ENCODE data around the gene TTC23L.

Gene TTC23L

GRCh38 chr5:34924462-34924765 lies 85.5 kb downstream of the TTC23L start:
- TF ChIP-seq FOXP2 (optimal IDR thresholded peaks at IDR 0.05; ENCODE audit: control extremely low read depth, extremely low read length, insufficient read depth) (no peak), EZH2 (IDR thresholded peaks at IDR 0.05) (no peak), POLR2AphosphoS5 (IDR thresholded peaks at IDR 0.05; ENCODE audit: borderline replicate concordance, low read depth, low read length) (no peak)
- DNase-seq (ENCODE audit: low read depth, low spot score) = no peak
- Histone ChIP-seq H3K9ac (ENCODE audit: insufficient read length) (no peak overlapping the region), H3K36me3 (ENCODE audit: insufficient read depth, low read length) (peaks cover 79% of the 10 kb centered on the region), H3K9me3 (ENCODE audit: low read depth, low read length) (no peaks in the 10 kb centered on the region), H3K27ac (no peak overlapping the region), H3K4me3 (no peak overlapping the region)

GRCh38 chr5:34926318-34926888 lies 87.4 kb downstream of the TTC23L start:
- peaks cover 59% of the 10 kb centered on the region for H3K36me3 ChIP-seq (ENCODE audit: insufficient read depth, low read length)
- TF ChIP-seq EZH2 (IDR thresholded peaks at IDR 0.05) = no peak
- no peak for TF ChIP-seq POLR2AphosphoS5 (IDR thresholded peaks at IDR 0.05; ENCODE audit: borderline replicate concordance, low read depth, low read length)
- TF ChIP-seq FOXP2 (optimal IDR thresholded peaks at IDR 0.05; ENCODE audit: control extremely low read depth, extremely low read length, insufficient read depth) = no peak
- no peaks in the 10 kb centered on the region for H3K9me3 ChIP-seq (ENCODE audit: low read depth, low read length)
- H3K27ac ChIP-seq = 0 out of 2 replicates have a peak overlapping the region, but pooled peaks have one; percentile 38
- no peak overlapping the region for H3K4me3 ChIP-seq
- DNase-seq (ENCODE audit: low read depth, low spot score) = no peak
- H3K9ac ChIP-seq (ENCODE audit: insufficient read length) = no peak overlapping the region

GRCh38 chr5:34927785-34928184 lies 88.8 kb downstream of the TTC23L start:
- H3K27ac ChIP-seq = peak overlapping the region; percentile 42; the same call in 1 of the 2 replicates
- H3K9me3 ChIP-seq (ENCODE audit: low read depth, low read length) = no peaks in the 10 kb centered on the region
- no peak for DNase-seq (ENCODE audit: low read depth, low spot score)
- H3K4me3 ChIP-seq = no peak overlapping the region
- no peak for TF ChIP-seq POLR2AphosphoS5 (IDR thresholded peaks at IDR 0.05; ENCODE audit: borderline replicate concordance, low read depth, low read length)
- TF ChIP-seq FOXP2 (optimal IDR thresholded peaks at IDR 0.05; ENCODE audit: control extremely low read depth, extremely low read length, insufficient read depth) = no peak
- no peak for TF ChIP-seq EZH2 (IDR thresholded peaks at IDR 0.05)
- peaks cover 45% of the 10 kb centered on the region for H3K36me3 ChIP-seq (ENCODE audit: insufficient read depth, low read length)
- no peak overlapping the region for H3K9ac ChIP-seq (ENCODE audit: insufficient read length)

GRCh38 chr5:34928267-34928666 lies 89.3 kb downstream of the TTC23L start:
- TF ChIP-seq EZH2 (IDR thresholded peaks at IDR 0.05) = no peak
- TF ChIP-seq POLR2AphosphoS5 (IDR thresholded peaks at IDR 0.05; ENCODE audit: borderline replicate concordance, low read depth, low read length) = no peak
- no peak for TF ChIP-seq FOXP2 (optimal IDR thresholded peaks at IDR 0.05; ENCODE audit: control extremely low read depth, extremely low read length, insufficient read depth)
- Histone ChIP-seq H3K36me3 (ENCODE audit: insufficient read depth, low read length) (peaks cover 41% of the 10 kb centered on the region), H3K4me3 (no peak overlapping the region), H3K27ac (peak overlapping the region; percentile 56; the same call in 1 of the 2 replicates), H3K9me3 (ENCODE audit: low read depth, low read length) (no peaks in the 10 kb centered on the region), H3K9ac (ENCODE audit: insufficient read length) (no peak overlapping the region)
- DNase-seq (ENCODE audit: low read depth, low spot score) = no peak

GRCh38 chr5:34929134-34929719 lies 90.3 kb downstream of the TTC23L start, which contains the start of gene DNAJC21:
DNAJC21 (plus strand) TSS chr5:34929559; CDS start chr5:34929820, 261 bp downstream.
- H3K9ac ChIP-seq (ENCODE audit: insufficient read length) = peak within 1 kb of the TSS; percentile 73
- DNase-seq (ENCODE audit: low read depth, low spot score) = peak; percentile 40
- peak within 1 kb of the TSS; percentile 56; the same call in 1 of the 2 replicates for H3K27ac ChIP-seq
- TF ChIP-seq POLR2AphosphoS5 (IDR thresholded peaks at IDR 0.05; ENCODE audit: borderline replicate concordance, low read depth, low read length) = peak; percentile 49; the same call in 1 of the 2 replicates
- TF ChIP-seq EZH2 (IDR thresholded peaks at IDR 0.05) = no peak
- no peak for TF ChIP-seq FOXP2 (optimal IDR thresholded peaks at IDR 0.05; ENCODE audit: control extremely low read depth, extremely low read length, insufficient read depth)
- H3K4me3 ChIP-seq = peak within 1 kb of the TSS; percentile 77
- no peaks in the 10 kb centered on the region for H3K9me3 ChIP-seq (ENCODE audit: low read depth, low read length)
- peaks cover 31% of the 10 kb centered on the region for H3K36me3 ChIP-seq (ENCODE audit: insufficient read depth, low read length)

GRCh38 chr5:34929720-34930461 lies 90.9 kb downstream of the TTC23L start:
- DNase-seq (ENCODE audit: low read depth, low spot score) = no peak
- peak overlapping the region; percentile 73 for H3K9ac ChIP-seq (ENCODE audit: insufficient read length)
- no peaks in the 10 kb centered on the region for H3K9me3 ChIP-seq (ENCODE audit: low read depth, low read length)
- H3K4me3 ChIP-seq = peak overlapping the region; percentile 77
- no peak for TF ChIP-seq FOXP2 (optimal IDR thresholded peaks at IDR 0.05; ENCODE audit: control extremely low read depth, extremely low read length, insufficient read depth)
- no peak for TF ChIP-seq EZH2 (IDR thresholded peaks at IDR 0.05)
- no peak for TF ChIP-seq POLR2AphosphoS5 (IDR thresholded peaks at IDR 0.05; ENCODE audit: borderline replicate concordance, low read depth, low read length)
- H3K27ac ChIP-seq = no peak overlapping the region
- peaks cover 24% of the 10 kb centered on the region for H3K36me3 ChIP-seq (ENCODE audit: insufficient read depth, low read length)

- Histone ChIP-seq H3K36me3 (ENCODE audit: insufficient read depth, low read length) (peaks cover 19% of the 10 kb centered on the region), H3K9ac (ENCODE audit: insufficient read length) (peak overlapping the region; percentile 73), H3K4me3 (peak overlapping the region; percentile 77), H3K9me3 (ENCODE audit: low read depth, low read length) (no peaks in the 10 kb centered on the region), H3K27ac (no peak overlapping the region)
- no peak for TF ChIP-seq EZH2 (IDR thresholded peaks at IDR 0.05)
- TF ChIP-seq FOXP2 (optimal IDR thresholded peaks at IDR 0.05; ENCODE audit: control extremely low read depth, extremely low read length, insufficient read depth) = no peak
- TF ChIP-seq POLR2AphosphoS5 (IDR thresholded peaks at IDR 0.05; ENCODE audit: borderline replicate concordance, low read depth, low read length) = no peak
- no peak for DNase-seq (ENCODE audit: low read depth, low spot score)
These were observed 91.5 kb downstream of the TTC23L start for GRCh38 chr5:34930462-34930844.

GRCh38 chr5:34930870-34931269 lies 91.9 kb downstream of the TTC23L start:
- Histone ChIP-seq H3K4me3 (peak overlapping the region; percentile 77), H3K27ac (no peak overlapping the region), H3K9ac (ENCODE audit: insufficient read length) (peak overlapping the region; percentile 73), H3K9me3 (ENCODE audit: low read depth, low read length) (no peaks in the 10 kb centered on the region), H3K36me3 (ENCODE audit: insufficient read depth, low read length) (peaks cover 19% of the 10 kb centered on the region)
- no peak for TF ChIP-seq POLR2AphosphoS5 (IDR thresholded peaks at IDR 0.05; ENCODE audit: borderline replicate concordance, low read depth, low read length)
- DNase-seq (ENCODE audit: low read depth, low spot score) = no peak

Data from SK-N-MC (cell line).